HG02642 (cell line): ENCODE measurements around the gene BCL11B.

Source experiments
- ATAC-seq: cut with Tn5 transposase; IDR thresholded peaks from one replicate; pipeline ENCODE4 v1.9.1; 2021; ENCODE audit warnings: mild to moderate bottlenecking; ENCODE audit not compliant: unreplicated experiment, poor library complexity

BCL11B gene

GRCh38 chr14:99257122-99257672 is 14.8 kb downstream of the BCL11B start:
- no peak for ATAC-seq

- ATAC-seq: no peak
Measured at GRCh38 chr14:99256483-99256874, 15.5 kb downstream of the BCL11B start.

- ATAC-seq: no peak
Measured at GRCh38 chr14:99255621-99256482, 16.1 kb downstream of the BCL11B start.

GRCh38 chr14:99254328-99255009 is 17.5 kb downstream of the BCL11B start:
- ATAC-seq: no peak

DNA sequence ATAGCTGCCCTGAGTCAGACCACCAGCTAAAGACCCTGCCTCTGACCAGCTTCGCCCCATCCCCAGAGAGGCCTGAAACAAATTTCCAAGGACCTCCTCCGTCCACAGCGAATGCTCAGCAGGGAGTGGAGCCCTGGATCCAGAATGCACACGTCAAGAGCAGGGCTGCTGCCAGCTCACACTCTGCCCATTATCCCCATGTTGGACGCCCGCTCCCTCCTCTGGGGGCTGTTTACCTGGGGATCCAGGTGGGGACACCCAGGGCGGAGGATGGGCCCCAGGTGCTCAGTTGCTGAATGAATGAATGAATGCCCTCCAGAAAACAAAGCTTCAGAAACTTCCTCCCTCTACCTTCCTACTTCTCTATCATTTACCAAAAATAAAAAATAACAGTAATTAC is 18.1 kb downstream of the BCL11B start:
- ATAC-seq: no peak

GRCh38 chr14:99252940-99253868 is 18.8 kb downstream of the BCL11B start:
- ATAC-seq: no peak

- ATAC-seq: no peak
Measured at GRCh38 chr14:99252443-99252939, 19.5 kb downstream of the BCL11B start.

DNA sequence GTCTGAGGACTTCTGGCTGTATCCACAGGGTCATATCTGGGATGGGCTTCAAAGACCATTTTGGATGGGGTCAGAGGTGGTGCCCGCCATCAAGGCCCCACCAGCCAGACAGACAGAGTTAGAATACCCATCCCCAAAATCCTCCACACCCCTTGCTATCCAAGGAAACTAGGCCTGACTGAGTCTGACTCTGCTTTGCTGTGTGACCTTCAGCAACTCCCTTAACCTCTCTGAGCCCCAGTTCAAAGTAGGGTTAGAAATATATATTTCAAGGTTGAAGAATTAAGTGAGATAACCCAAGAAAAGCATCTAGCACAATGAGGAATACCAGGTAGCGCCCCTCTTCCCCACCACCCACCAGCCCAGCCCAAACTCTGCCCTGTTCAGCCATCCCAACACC is 20.3 kb downstream of the BCL11B start:
- no peak for ATAC-seq

DNA sequence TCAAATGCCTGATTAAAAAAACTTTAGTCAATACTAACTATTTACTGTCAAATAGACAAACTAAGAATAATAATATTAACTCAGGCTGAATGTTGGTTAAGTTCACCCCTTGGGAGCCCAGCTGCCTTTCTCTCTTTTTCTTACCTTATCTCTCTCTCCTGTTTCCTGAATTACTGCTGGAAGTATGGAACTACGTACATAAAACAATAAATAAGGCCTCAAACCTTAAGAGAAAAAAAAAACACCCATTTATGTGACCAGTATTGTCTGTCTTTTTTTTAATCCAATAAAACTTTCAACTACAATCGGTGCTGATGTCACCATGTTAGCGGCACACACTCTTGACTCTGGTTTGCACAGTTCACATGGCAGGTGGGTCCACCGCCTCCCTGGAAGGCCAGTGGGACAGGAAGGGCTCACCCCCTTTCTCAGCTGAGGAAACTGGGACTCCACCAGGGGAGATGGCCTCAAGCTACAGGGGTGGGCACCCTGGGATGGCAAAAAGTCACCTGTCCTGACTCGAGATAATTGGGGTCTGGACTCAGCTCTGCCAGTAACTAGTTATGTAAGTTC is 21.3 kb downstream of the BCL11B start:
- no peak for ATAC-seq

- ATAC-seq: no peak
Measured at GRCh38 chr14:99249389-99249788, 22.6 kb downstream of the BCL11B start.

DNA sequence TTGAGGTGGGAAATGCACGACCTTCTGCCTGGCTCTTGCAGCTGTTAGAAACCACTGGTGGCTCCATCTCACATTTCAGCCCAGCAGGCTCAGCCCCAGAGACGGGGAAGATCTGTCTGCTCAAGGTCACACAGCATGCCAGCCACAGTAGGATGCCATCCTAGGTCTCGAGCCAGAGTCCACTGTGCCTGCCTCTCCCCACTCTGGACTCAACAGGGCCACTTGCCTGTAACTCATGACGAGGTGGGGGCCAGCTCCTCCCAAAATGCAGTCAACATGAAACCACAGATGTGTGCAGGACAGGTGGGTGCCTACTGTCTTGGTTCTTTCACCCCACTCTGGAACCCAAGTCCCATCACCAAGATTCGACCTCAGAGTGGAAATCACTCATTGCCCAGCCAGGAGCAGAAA is 23.2 kb downstream of the BCL11B start:
- no peak for ATAC-seq

DNA sequence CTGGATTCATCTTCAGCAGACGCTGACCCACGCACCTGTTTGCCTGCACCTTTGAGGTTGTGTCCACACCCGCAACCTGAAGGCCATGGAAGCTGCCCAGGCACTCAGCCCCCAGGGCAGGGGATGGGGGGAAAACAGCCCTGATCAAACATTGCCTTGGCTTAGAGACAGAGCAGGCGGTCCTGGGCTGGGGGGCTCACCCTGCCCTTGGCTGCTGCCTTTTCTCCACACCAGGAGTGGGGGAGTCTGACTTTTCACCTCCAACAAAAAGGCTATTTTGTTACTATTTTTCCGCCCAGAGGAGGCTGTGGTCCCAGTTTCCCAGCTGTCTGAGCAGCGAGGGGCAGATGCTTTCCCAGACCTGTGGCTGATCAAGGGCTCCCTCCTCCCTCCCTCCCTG is 24.2 kb downstream of the BCL11B start:
- ATAC-seq: no peak

DNA sequence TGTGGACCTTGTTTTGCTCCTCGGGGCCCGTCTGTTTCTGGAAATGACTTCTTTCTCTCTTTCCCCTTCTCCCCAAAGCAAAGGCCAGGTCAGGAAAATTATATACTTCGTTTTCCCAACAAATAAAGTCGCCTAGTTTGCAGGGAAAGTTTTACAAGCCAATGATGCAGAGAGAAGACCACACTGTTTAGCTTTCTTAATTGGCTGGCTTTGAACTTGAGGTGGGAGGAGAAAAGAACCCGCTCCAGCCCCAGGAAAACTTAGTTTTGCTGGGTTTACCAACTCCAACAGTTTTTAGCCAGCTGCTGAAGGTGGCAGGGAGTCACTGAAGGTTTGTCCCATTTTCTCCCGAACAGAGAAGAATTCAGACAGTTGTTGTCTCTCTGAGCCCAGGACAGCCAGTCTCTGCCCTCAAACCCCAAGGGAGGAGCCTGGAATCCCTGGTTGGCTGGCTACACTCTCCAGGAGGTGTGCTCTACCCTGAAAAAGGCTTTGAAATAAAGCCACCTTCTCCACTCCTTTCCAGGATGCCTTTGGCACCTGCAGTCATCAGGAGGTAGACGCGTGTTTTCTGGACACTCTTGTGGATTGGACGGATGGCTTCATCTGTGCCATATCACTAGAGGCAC is 24.8 kb downstream of the BCL11B start:
- ATAC-seq: no peak

GRCh38 chr14:99246536-99247097 is 25.4 kb downstream of the BCL11B start:
- ATAC-seq: no peak

DNA sequence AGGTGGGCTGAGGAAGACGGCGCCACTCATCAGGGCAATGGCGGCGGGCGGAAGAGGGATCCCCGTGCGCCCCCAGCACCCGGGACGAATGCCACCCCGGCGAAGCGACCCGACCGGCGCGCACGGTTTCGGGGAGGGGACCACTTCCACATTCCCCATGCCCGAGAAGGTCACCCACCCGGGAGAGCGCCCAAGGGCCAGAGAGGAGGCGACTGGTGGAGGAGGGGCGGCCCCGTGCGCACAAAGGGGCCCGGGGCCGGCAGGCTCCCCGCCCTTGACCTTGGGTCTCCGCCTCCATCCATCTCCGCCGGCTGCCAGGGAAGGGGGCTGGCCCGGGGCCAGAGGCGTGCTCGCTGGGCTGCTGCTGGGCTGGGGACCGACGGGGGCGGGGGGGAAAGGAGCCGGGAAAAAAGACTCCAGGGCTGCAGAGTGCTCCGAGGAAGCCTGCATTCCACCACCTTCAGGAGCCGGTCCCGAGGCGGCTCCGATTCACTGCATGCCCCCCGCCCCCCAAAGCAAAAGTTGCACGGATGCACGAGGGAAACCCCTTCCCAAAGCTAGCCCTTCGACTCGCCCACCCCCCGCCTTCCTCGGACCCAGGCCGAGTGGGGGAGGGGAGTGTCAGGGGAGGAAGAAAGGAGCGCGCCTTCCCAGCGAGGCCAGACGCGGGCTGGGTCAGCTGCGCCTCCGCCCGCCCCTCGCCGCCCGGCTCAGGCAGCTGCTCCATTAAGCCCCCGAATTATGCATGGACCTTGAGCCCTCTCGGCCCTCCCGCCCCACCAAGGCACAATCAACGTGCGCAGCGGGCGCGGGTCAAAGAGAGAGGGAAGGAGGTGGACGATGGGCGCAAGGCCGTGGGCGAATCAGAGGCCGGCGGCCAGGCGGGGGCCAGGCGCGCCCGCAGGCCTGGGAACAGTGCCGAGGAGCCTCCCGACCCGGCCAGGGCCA is 26.2 kb downstream of the BCL11B start:
- no peak for ATAC-seq

GRCh38 chr14:99244941-99245563 is 26.9 kb downstream of the BCL11B start:
- no peak for ATAC-seq

- ATAC-seq: no peak
Measured at GRCh38 chr14:99244367-99244901, 27.6 kb downstream of the BCL11B start.
